Kidney epithelial cell (primary cell): ENCODE measurements around the gene FAM107B. TPM values are rescaled to one million over a fixed set of nuclear protein-coding genes. Genes with fewer than 3 reads are reported as not detected.

Source experiments
- DNase-seq: peaks from one replicate; pipeline ENCODE4 v3.0.0-alpha.2; 2010; ENCODE audit warnings: low read depth
- H3K27me3 ChIP-seq: 2 replicates; pipeline ENCODE4 v1.6.0; 2011; ENCODE audit warnings: low read length; ENCODE audit not compliant: control insufficient read depth, insufficient read depth
- H3K36me3 ChIP-seq: 2 replicates; pipeline ENCODE4 v1.5.1; 2011; ENCODE audit warnings: low read length; ENCODE audit not compliant: control insufficient read depth, insufficient read depth
- H3K4me3 ChIP-seq: 2 replicates; pipeline ENCODE4 v1.5.1; 2011; ENCODE audit warnings: low read depth, mild to moderate bottlenecking, control low read depth, low read length
- CTCF ChIP-seq: IDR thresholded peaks from 2 replicates; pipeline ENCODE4 v1.5.1; 2011; ENCODE audit warnings: mild to moderate bottlenecking, moderate library complexity, low read length, control low read depth, inconsistent platforms; ENCODE audit not compliant: insufficient read depth, poor library complexity, severe bottlenecking
- total RNA-seq: library from RNA; depleted of rRNA; stranded (reverse); fragments of >200 nt; gene quantifications from 2 replicates; pipeline ENCODE4 v1.2.3, GENCODE V29; 2015

FAM107B gene
- total RNA-seq, 1 donor from 2014 or later, result 33.5 TPM

- TF ChIP-seq CTCF, result no peak
- DNase-seq, result no peak
- no peaks in the 10 kb centered on the region for H3K36me3 ChIP-seq
- no peak overlapping the region for H3K4me3 ChIP-seq
- H3K27me3 ChIP-seq, result no peaks in the 10 kb centered on the region
Measured at GRCh38 chr10:14782691-14783363, 8.1 kb upstream of the FAM107B start.

GRCh38 chr10:14781763-14782162 is 7.1 kb upstream of the FAM107B start:
- no peak overlapping the region for H3K4me3 ChIP-seq
- TF ChIP-seq CTCF, result no peak
- no peaks in the 10 kb centered on the region for H3K36me3 ChIP-seq
- H3K27me3 ChIP-seq, result no peaks in the 10 kb centered on the region
- DNase-seq, result no peak

GRCh38 chr10:14779001-14779651 is 4.4 kb upstream of the FAM107B start:
- H3K4me3 ChIP-seq, result no peak overlapping the region
- TF ChIP-seq CTCF, result no peak
- H3K27me3 ChIP-seq, result no peaks in the 10 kb centered on the region
- no peak for DNase-seq
- no peaks in the 10 kb centered on the region for H3K36me3 ChIP-seq

DNA sequence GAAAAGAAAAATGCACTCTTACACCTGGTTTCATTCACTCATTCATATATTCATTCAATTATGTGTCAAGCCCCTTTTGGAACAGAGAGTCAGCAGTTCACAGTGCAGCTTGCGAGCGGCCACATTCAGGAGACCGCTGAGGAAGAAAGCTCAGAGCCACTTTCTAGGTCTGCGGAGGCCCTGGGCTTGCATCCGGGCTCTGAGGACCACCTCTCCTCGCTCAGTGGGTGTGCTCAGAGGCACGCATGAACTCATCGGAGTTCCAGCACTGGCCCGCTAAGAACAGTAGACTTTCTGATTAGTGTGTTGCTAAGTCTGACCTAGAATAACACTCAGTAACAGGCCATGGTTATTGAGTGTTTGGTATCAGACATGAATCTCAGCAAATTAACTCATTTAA is 1.8 kb upstream of the FAM107B start:
- Histone ChIP-seq H3K4me3 (no peak overlapping the region), H3K36me3 (no peaks in the 10 kb centered on the region), H3K27me3 (no peaks in the 10 kb centered on the region)
- TF ChIP-seq CTCF, result no peak
- DNase-seq, result no peak

- no peak for DNase-seq
- Histone ChIP-seq H3K27me3 (no peaks in the 10 kb centered on the region), H3K36me3 (no peaks in the 10 kb centered on the region), H3K4me3 (no peak overlapping the region)
- TF ChIP-seq CTCF, result no peak
Measured at GRCh38 chr10:14775656-14776055, 959 bp upstream of the FAM107B start.

DNA sequence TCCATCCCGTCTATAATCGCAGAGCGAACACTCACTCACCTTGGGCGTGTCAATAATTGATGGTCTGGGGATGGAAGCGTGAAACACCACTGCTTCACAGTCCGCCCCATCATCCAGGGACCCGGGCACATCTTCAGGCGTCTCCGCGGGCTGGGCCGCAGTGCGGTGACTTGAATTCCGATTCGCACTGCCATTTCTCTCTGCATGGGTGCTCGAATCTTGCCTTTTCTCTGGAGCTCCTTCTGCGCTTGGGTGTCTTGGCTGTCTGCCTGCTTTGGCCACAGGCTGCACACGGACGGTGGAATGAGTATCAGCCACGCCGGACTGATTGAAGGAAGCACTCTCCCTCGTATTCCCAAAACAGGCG is 500 bp downstream of the FAM107B start:
- TF ChIP-seq CTCF, result no peak
- Histone ChIP-seq H3K36me3 (no peaks in the 10 kb centered on the region), H3K27me3 (no peaks in the 10 kb centered on the region), H3K4me3 (no peak overlapping the region)
- no peak for DNase-seq
